HG03060 (cell line): ENCODE results near the gene SLC28A1.

ENCODE experiments used
- ATAC-seq: cut with Tn5 transposase; IDR thresholded peaks from one replicate; pipeline ENCODE4 v1.9.1; 2021; ENCODE audit warnings: low read depth, moderate number of reproducible peaks; ENCODE audit not compliant: unreplicated experiment

SLC28A1 gene

GRCh38 chr15:84988909-84989644, 104.6 kb downstream of the SLC28A1 start:
- ATAC-seq: no peak

- no peak for ATAC-seq
These were observed 106.0 kb downstream of the SLC28A1 start for GRCh38 chr15:84990507-84990906.

DNA sequence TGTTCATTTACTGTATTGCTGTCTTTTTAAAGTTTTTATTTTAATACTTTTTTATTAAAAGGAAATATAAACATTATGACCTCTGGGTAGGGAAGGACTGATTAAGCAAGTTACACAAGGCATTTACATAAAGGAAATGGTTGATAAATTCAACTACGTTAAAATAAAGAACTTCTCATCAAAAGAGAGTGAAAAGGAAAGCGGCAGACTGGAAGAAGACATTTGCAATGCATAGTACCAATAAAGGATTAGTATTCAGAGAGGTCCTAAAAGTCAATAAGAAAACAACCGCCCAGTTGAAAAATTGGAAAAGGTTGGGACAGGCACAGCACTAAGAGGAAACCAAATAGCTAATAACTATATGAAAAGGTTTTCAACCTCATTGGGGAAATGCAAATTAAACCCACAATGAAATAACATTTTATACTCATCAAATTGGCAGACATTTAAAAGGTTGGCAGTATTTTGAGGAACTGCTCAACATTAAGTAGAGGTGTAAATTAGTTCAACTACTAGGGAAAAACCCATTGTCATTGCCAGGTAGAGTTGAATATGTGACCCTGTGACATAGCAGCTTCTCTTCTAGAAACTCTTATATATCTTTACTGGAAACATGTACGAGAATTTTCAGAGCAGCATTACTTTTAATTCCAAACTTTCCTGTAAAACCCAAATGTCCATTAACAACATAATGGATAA, 106.7 kb downstream of the SLC28A1 start:
- no peak for ATAC-seq

- ATAC-seq: no peak
These were observed 107.9 kb downstream of the SLC28A1 start for GRCh38 chr15:84992157-84992944.
